Heart left ventricle (tissue), 16 donors: ENCODE measurements around the gene OR8B12. TPM values are rescaled to one million over a fixed set of nuclear protein-coding genes. Genes with fewer than 3 reads are reported as not detected.

Experiments
- ATAC-seq, 4 donors: fragments of 200-7000 bp; cut with Tn5 transposase; one replicate each; pipeline ENCODE4 v1.9.1; 2020 to 2022; ENCODE audit warnings: moderate library complexity in 4 of 4, mild to moderate bottlenecking in 3 of 4, moderate number of reproducible peaks in 1 of 4
- DNase-seq, 5 donors: peaks; one replicate each; pipeline ENCODE4 v3.0.0-alpha.2; 2020
- H3K27ac ChIP-seq, 12 donors: fragments of 200-600 bp; sonication (generic) in 4 of 12; one replicate each; pipeline versions ENCODE4 v1.5.0 to v1.8.0; 2016 to 2022; ENCODE audit warnings: mild to moderate bottlenecking in 2 of 12
- H3K27me3 ChIP-seq, 9 donors: fragments of 200-600 bp; sonication (generic) in 2 of 9; one replicate each; pipeline versions ENCODE4 v1.5.1 to v1.8.0; 2016 to 2022; ENCODE audit warnings: mild to moderate bottlenecking in 3 of 9
- H3K36me3 ChIP-seq, 9 donors: fragments of 200-600 bp; sonication (generic) in 2 of 9; one replicate each; pipeline versions ENCODE4 v1.5.0 to v1.8.0; 2018 to 2022; ENCODE audit warnings: mild to moderate bottlenecking in 2 of 9
- H3K4me1 ChIP-seq, 12 donors: fragments of 200-600 bp; sonication (generic) in 4 of 12; one replicate each; pipeline versions ENCODE4 v1.5.0 to v1.8.0; 2016 to 2022; ENCODE audit warnings: mild to moderate bottlenecking in 3 of 12
- H3K4me3 ChIP-seq, 12 donors: fragments of 200-600 bp; sonication (generic) in 4 of 12; one replicate each; pipeline versions ENCODE4 v1.5.0 to v1.8.0; 2017 to 2022; ENCODE audit warnings: mild to moderate bottlenecking in 9 of 12, moderate library complexity in 4 of 12
- H3K9me3 ChIP-seq, 12 donors: fragments of 200-600 bp; sonication (generic) in 4 of 12; one replicate each; pipeline versions ENCODE4 v1.5.0 to v1.8.0; 2016 to 2022; ENCODE audit warnings: mild to moderate bottlenecking in 1 of 12
- CTCF ChIP-seq, 12 donors: fragments of 200-600 bp; sonication (generic) in 4 of 12; IDR thresholded peaks; one replicate each; pipeline versions ENCODE4 v1.5.0 to v1.8.0; 2018 to 2022; ENCODE audit warnings: antibody characterized with exemption in 12 of 12, mild to moderate bottlenecking in 5 of 12
- POLR2A ChIP-seq, 2 donors: fragments of 450-650 bp; IDR thresholded peaks; one replicate each; pipeline ENCODE4 v1.6.1; 2017; ENCODE audit warnings: antibody characterized with exemption in 2 of 2, mild to moderate bottlenecking in 2 of 2, moderate library complexity in 2 of 2
- WGBS, 4 donors: extraction: QIAGEN DNeasy Blood & Tissue Kit in 2 of 4; methylation state at CpG; one replicate each; pipeline versions ENCODE4 v1.1.5 to v1.1.7; 2013 to 2018; 5-methylcytosine and 5-hydroxymethylcytosine counted together
- intact Hi-C, 10 donors: fragments of 100-400 bp; cut with DNase I; formaldehyde crosslinking; loops; one replicate each; pipeline versions ENCODE4 v1.11.1 to v1.14.2; 2022
- polyA plus RNA-seq, 2 donors: library from polyadenylated mRNA; stranded (reverse); fragments of 200-250 nt; gene quantifications; one replicate each; pipeline ENCODE4 v1.2.3, GENCODE V29; 2013
- total RNA-seq, 9 donors: library from RNA; depleted of rRNA in 2 of 9; stranded (reverse); fragments of >200 nt in 2 of 9; fragmentation: NEBNext Ultra II Directional in 3 of 9; extraction: Animal tissue kit (Norgen Biotek cat#: 25700) in 3 of 9; gene quantifications; one replicate each; pipeline versions ENCODE4 v1.1.0 to v1.2.4, GENCODE V29; 2016 to 2023
- donor health status: ischemic (EF 13 %, LVEDD 7.1; RV severe dilation, severe dysfunction).
- donor health status: healthy with polysubstance abuse.
- donor health status: DM: no; HTN: yes; CAD: no.
- donor health status: DM: no; HTN: no; CAD: no.
- donor health status: ischemic (EF 25% LVEDD 6.9; RV normal size, moderate dysfunction).
- donor health status: ischemic (EF 25% LVEDD 5.7; RV mildly dilated, moderate dysfunction).
- donor health status: healthy.
- donor health status: DM: yes; HTN: yes; CAD: no.
- donor health status: ischemic (EF 35%, LVEDD 5.7; RV mildly dilated, moderate dysfunction).
- donor health status: nonischemic (EF 11% LVEDD 7.7; RV severe dilation, severe dysfunction).
- donor health status: DM: yes; HTN: yes; CAD: no.
- donor health status: PGD.
- donor health status: ischemic (EF 29% LVEDD 5.4; RV normal size, mild dysfunction).
- donor health status: nonischemic (EF 23%, LVEDD 6.1; RV moderate dilation, normal function).

Gene OR8B12
- total and polyA plus RNA-seq, 11 donors = not detected

DNA sequence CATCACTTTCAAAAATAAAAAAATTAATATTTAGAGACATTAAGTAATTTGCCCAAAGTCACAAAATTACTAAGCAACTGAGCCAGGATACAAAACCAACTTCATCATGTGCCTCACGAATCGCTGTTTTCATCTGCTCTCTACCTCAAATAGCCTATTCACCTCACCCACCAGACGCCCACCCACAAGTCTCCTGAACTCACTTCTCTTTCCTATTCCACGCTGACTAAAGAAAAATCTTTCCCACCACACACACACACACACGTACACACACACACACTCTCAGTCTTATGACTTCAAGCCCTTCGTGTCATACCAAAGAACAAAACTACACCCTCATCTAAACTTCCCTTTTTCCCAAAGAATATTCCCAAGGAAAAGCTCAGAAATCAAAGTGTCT, 2.2 kb downstream of the OR8B12 start:
- no peaks in the 10 kb centered on the region for H3K9me3 ChIP-seq
- H3K4me3 ChIP-seq = no peak overlapping the region
- WGBS, 4 donors = 87 to 93% (median 87%) methylated on average over 6 of the region's 6 CpGs
- ATAC-seq (no peak), DNase-seq (no peak)
- TF ChIP-seq POLR2A (IDR thresholded peaks at IDR 0.05) (no peak), CTCF (IDR thresholded peaks at IDR 0.05) (no peak)
- H3K27me3 ChIP-seq = no peaks in the 10 kb centered on the region
- H3K4me1 ChIP-seq = peaks cover 0 to 16% (median 0%) of the 10 kb centered on the region in 12 donors
- H3K36me3 ChIP-seq = no peaks in the 10 kb centered on the region
- intact Hi-C loops = no loop called here
- no peak overlapping the region for H3K27ac ChIP-seq

DNA sequence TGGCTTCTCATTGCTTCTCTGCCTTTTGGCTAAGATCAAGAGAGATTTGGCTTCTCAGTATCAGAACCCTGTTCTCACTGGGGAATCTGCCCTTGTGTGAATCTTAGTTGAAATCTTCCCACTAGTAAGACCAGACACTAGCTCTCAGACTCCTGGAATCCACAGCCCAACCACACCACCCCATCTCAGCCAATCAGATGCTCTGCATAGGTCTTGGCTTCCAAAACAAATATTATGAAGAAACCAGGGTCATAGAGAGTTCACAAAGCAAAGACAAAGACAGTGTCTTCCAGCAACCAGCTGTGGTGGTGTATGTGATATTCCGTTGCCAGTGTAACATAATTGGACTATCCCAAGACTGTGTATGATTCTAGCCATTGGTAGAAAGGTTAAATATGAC, 5.4 kb downstream of the OR8B12 start:
- Histone ChIP-seq H3K27ac (no peak overlapping the region), H3K36me3 (no peaks in the 10 kb centered on the region), H3K27me3 (no peaks in the 10 kb centered on the region), H3K4me3 (no peak overlapping the region), H3K9me3 (no peaks in the 10 kb centered on the region), H3K4me1 (peaks cover 0 to 20% (median 0%) of the 10 kb centered on the region in 12 donors)
- TF ChIP-seq CTCF (IDR thresholded peaks at IDR 0.05) (no peak), POLR2A (IDR thresholded peaks at IDR 0.05) (no peak)
- DNase-seq = peak in 4 of 5 donors; percentile 9 to 58 (median 35)
- peak in 3 of 4 donors; percentile 42 to 92 (median 68) for ATAC-seq
- intact Hi-C loops = no loop called here
- 41 to 75% (median 60%) methylated on average over 1 of the region's 1 CpG for WGBS, 4 donors

- ATAC-seq (peak in 3 of 4 donors; percentile 79 to 91 (median 81)), DNase-seq (peak; percentile 29 to 72 (median 43))
- no peaks in the 10 kb centered on the region for H3K36me3 ChIP-seq
- H3K27me3 ChIP-seq = no peaks in the 10 kb centered on the region
- intact Hi-C loops = no loop called here
- peak in 3 of 12 donors; percentile 9 to 29 (median 10) for TF ChIP-seq CTCF (IDR thresholded peaks at IDR 0.05)
- TF ChIP-seq POLR2A (IDR thresholded peaks at IDR 0.05) = no peak
- peaks cover 0 to 20% (median 0%) of the 10 kb centered on the region in 12 donors for H3K4me1 ChIP-seq
- H3K9me3 ChIP-seq = no peaks in the 10 kb centered on the region
- peak overlapping the region in 2 of 12 donors; percentile 6 to 10 for H3K27ac ChIP-seq
- WGBS, 4 donors = 26 to 51% (median 37%) methylated on average over 6 of the region's 6 CpGs
- H3K4me3 ChIP-seq = no peak overlapping the region
Measured at GRCh38 chr11:124536520-124536919, 6.9 kb downstream of the OR8B12 start.

GRCh38 chr11:124535552-124536232, 7.8 kb downstream of the OR8B12 start:
- Histone ChIP-seq H3K4me1 (peaks cover 0 to 20% (median 0%) of the 10 kb centered on the region in 12 donors), H3K27ac (no peak overlapping the region), H3K27me3 (no peaks in the 10 kb centered on the region), H3K9me3 (no peaks in the 10 kb centered on the region), H3K36me3 (no peaks in the 10 kb centered on the region), H3K4me3 (no peak overlapping the region)
- no peak for DNase-seq
- TF ChIP-seq CTCF (IDR thresholded peaks at IDR 0.05) (no peak), POLR2A (IDR thresholded peaks at IDR 0.05) (no peak)
- ATAC-seq = peak in 1 of 4 donors; percentile 36
- intact Hi-C loops = no loop called here
- 74 to 86% (median 85%) methylated on average over 8 of the region's 8 CpGs for WGBS, 4 donors
